ENCODE data around the gene KLHDC8B. TPM values are rescaled to one million over a fixed set of nuclear protein-coding genes. Genes with fewer than 3 reads are reported as not detected.

The KLHDC8B gene
- total RNA-seq (ENCODE audit: unreplicated experiment), result 36.3 TPM
- long read RNA-seq, transcript KLHDC8B-201 (6 exons, 1,959 nt), result major isoform, 22 of 32 reads
- long read RNA-seq, partial matches to known transcripts, result 4 of 32 reads
- long read RNA-seq, other reads (novel, unspliced or antisense), result 6 of 32 reads

DNA sequence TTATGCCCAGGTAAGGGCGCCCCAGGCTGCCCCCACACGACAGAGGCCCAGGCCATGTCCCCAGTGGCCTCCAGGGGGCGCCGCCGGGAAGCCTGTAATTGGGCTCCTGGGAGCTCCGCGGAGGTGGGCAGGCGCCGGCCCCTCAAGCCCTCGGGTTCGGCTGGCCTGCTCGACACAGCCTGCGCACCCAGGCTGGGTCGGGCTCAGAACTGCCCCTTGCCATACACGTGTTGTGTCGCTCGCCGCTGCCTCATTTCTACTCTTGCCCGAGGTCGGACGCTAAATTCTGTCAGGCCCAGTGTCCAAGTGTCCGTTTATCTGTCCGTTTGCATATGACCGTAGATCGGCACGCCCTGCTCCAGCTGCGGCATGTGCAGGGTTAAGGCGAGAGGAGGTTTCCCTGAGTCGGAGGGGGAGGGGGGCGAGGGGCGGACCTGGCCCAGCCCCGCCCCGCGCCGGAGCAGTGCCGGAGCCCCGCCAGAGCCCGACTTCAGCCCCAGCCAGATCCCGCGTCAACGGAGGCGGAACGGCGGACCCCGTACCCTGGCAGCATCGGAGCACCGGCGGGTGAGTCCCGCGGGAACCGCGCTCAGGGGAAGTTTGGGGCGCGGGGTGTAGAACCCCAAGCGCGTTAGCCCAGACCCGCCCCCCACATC, at the start of gene KLHDC8B:
TSS of gene KLHDC8B (plus strand) at position 480 of the 656 bp plus-strand sequence. CDS start 1,172 bp downstream, outside the sequence.
- H3K27me3 Mint-ChIP-seq (ENCODE audit: unreplicated experiment), result peaks cover 11% of the 10 kb centered on the region
- peak; percentile 92 for DNase-seq
- H3K4me1 Mint-ChIP-seq (ENCODE audit: low read depth, unreplicated experiment), result peaks cover 14% of the 10 kb centered on the region
- H3K27ac Mint-ChIP-seq (ENCODE audit: unreplicated experiment), result peak within 1 kb of the TSS; percentile 90
- peaks cover 3% of the 10 kb centered on the region for H3K9me3 Mint-ChIP-seq (ENCODE audit: unreplicated experiment)
- no peaks in the 10 kb centered on the region for H3K36me3 Mint-ChIP-seq (ENCODE audit: unreplicated experiment)
- H3K4me3 Mint-ChIP-seq (ENCODE audit: unreplicated experiment), result peak within 1 kb of the TSS; percentile 96
- TF ChIP-seq, protein P1, sequence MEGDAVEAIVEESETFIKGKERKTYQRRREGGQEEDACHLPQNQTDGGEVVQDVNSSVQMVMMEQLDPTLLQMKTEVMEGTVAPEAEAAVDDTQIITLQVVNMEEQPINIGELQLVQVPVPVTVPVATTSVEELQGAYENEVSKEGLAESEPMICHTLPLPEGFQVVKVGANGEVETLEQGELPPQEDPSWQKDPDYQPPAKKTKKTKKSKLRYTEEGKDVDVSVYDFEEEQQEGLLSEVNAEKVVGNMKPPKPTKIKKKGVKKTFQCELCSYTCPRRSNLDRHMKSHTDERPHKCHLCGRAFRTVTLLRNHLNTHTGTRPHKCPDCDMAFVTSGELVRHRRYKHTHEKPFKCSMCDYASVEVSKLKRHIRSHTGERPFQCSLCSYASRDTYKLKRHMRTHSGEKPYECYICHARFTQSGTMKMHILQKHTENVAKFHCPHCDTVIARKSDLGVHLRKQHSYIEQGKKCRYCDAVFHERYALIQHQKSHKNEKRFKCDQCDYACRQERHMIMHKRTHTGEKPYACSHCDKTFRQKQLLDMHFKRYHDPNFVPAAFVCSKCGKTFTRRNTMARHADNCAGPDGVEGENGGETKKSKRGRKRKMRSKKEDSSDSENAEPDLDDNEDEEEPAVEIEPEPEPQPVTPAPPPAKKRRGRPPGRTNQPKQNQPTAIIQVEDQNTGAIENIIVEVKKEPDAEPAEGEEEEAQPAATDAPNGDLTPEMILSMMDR (IDR thresholded peaks at IDR 0.05; ENCODE audit: partially characterized antibody, unreplicated experiment), result peak; percentile 98

DNA sequence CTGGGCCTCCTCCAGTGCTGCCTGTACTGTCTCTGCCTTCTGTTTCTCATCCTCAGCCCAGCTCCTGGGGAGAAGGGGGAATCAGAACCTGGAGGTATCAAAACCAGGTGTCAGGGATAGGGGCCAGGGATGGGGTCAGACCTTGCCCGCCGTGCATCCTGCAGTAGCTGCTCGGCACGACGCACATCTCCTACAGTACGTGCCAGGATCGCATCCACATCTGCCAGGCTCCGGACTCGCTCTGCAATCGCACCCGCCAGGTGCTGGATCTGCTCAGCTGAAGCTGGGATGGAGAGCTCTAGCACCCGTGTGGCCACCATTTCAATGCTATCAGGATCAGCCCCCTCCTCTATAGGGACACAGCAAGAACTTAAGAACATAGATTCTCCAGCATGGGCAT, 49.4 kb upstream of the KLHDC8B start:
- Mint-ChIP-seq H3K4me3 (ENCODE audit: unreplicated experiment) (peak overlapping the region; percentile 42), H3K9me3 (ENCODE audit: unreplicated experiment) (peaks cover 6% of the 10 kb centered on the region), H3K4me1 (ENCODE audit: low read depth, unreplicated experiment) (no peaks in the 10 kb centered on the region), H3K27me3 (ENCODE audit: unreplicated experiment) (peaks cover 8% of the 10 kb centered on the region), H3K27ac (ENCODE audit: unreplicated experiment) (no peak overlapping the region), H3K36me3 (ENCODE audit: unreplicated experiment) (no peaks in the 10 kb centered on the region)
- TF ChIP-seq, protein P1 (IDR thresholded peaks at IDR 0.05; ENCODE audit: partially characterized antibody, unreplicated experiment), result no peak
- no peak for DNase-seq

DNA sequence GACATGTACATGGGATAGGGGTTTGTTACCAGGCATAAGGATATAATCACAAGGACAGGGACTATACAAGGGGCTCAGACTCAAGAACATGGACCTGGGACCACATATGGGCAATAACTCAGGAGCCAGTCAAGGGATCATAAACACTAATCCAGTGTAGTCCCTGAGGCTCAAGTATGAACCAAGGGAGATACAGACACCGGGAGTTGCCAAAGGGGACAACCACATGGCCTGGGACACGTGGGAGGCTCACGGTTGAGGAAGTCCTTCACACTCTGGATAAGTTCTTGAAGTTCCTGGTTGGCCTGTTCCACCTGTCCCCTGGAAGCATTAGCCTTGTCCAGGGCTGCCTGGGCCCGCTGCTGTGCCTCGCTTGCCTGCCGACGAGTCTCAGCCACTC, 48.9 kb upstream of the KLHDC8B start:
- Mint-ChIP-seq H3K36me3 (ENCODE audit: unreplicated experiment) (no peaks in the 10 kb centered on the region), H3K27me3 (ENCODE audit: unreplicated experiment) (peaks cover 8% of the 10 kb centered on the region), H3K9me3 (ENCODE audit: unreplicated experiment) (peaks cover 4% of the 10 kb centered on the region), H3K27ac (ENCODE audit: unreplicated experiment) (no peak overlapping the region), H3K4me1 (ENCODE audit: low read depth, unreplicated experiment) (no peaks in the 10 kb centered on the region), H3K4me3 (ENCODE audit: unreplicated experiment) (peak overlapping the region; percentile 20)
- TF ChIP-seq, protein P1 (IDR thresholded peaks at IDR 0.05; ENCODE audit: partially characterized antibody, unreplicated experiment), result no peak
- DNase-seq, result no peak

DNA sequence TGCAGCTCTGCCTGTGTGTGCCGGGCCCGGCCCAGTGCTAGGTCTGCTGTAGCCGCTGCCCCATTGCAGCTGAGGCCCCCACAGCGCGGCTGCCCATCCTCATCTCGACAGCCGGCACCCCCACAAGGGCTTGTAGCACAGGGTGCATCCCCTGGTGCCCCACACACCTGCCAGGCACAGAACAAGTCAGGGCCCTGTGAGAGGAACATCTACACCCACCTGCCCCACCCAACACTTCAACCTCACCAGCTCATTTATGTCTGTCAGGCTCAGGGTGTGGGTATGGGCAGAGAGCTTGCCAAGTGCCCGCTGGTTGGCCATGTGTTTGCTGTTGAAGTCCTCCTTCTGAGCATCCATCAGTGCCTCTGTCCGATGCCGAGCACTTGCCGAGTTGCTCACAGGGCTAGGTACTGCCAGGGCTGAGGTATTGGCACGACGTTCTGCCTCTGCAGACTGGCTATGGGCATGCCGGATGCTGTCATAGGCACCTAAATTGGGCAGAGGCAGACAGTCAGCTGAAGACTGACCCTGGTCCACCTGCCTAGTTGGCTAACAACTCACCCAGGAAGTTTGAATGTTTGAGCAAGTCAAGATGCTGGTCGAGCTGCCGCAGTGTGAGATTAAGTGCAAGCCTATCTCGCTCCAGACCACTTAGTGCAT, 48.4 kb upstream of the KLHDC8B start:
- H3K36me3 Mint-ChIP-seq (ENCODE audit: unreplicated experiment), result no peaks in the 10 kb centered on the region

More for the DNA sequence above, 48.4 kb upstream of the KLHDC8B start:
- Mint-ChIP-seq H3K9me3 (ENCODE audit: unreplicated experiment) (peaks cover 4% of the 10 kb centered on the region), H3K4me3 (ENCODE audit: unreplicated experiment) (no peak overlapping the region), H3K27ac (ENCODE audit: unreplicated experiment) (no peak overlapping the region), H3K4me1 (ENCODE audit: low read depth, unreplicated experiment) (no peaks in the 10 kb centered on the region), H3K27me3 (ENCODE audit: unreplicated experiment) (peaks cover 8% of the 10 kb centered on the region)
- TF ChIP-seq, protein P1 (IDR thresholded peaks at IDR 0.05; ENCODE audit: partially characterized antibody, unreplicated experiment), result no peak
- no peak for DNase-seq

All from glutamatergic neuron (in vitro differentiated cells).